Prostate gland (tissue), 2 donors: ENCODE data around the gene GGT5. TPM values are rescaled to one million over a fixed set of nuclear protein-coding genes. Genes with fewer than 3 reads are reported as not detected.
"Not testable (repeated sequence)": the region's sequence is repeated elsewhere in the genome, so short reads cannot be mapped to it uniquely, and the experiment has no call there.

ENCODE experiments used
- DNase-seq: peaks from one replicate; pipeline ENCODE4 v3.0.0-alpha.2; 2019; ENCODE audit warnings: low spot score
- H3K27ac ChIP-seq, 2 donors: fragments of 200-600 bp; sonication (generic); 2 replicates each; pipeline ENCODE4 v1.5.1; 2017 to 2019
- H3K27me3 ChIP-seq: fragments of 200-600 bp; sonication (generic); replicated peaks from 2 replicates; pipeline ENCODE4 v1.5.1; 2019; ENCODE audit not compliant: insufficient read depth
- H3K36me3 ChIP-seq, 2 donors: fragments of 200-600 bp; sonication (generic); 1 replicate in 1 of 2; 2 replicates in 1 of 2; pipeline versions ENCODE4 v1.5.1 to v1.8.1; 2017 to 2019
- H3K4me1 ChIP-seq: fragments of 200-600 bp; sonication (generic); replicated peaks from 2 replicates; pipeline ENCODE4 v1.5.1; 2019
- H3K4me3 ChIP-seq, 2 donors: fragments of 200-600 bp; sonication (generic); 2 replicates each; pipeline ENCODE4 v1.5.1; 2017 to 2019
- H3K9me3 ChIP-seq: fragments of 200-600 bp; sonication (generic); 2 replicates; pipeline ENCODE4 v1.5.1; 2017
- POLR2A ChIP-seq: fragments of 450-650 bp; IDR thresholded peaks from one replicate; pipeline ENCODE4 v1.6.1; 2016; ENCODE audit warnings: antibody characterized with exemption, mild to moderate bottlenecking
- POLR2AphosphoS5 ChIP-seq: sonication (generic); formaldehyde crosslinking; IDR thresholded peaks from one replicate; pipeline ENCODE4 v1.6.1; 2017; ENCODE audit warnings: antibody characterized with exemption
- WGBS: methylation state at CpG from one replicate; pipeline ENCODE4 v1.1.5; 2018; 5-methylcytosine and 5-hydroxymethylcytosine counted together
- intact Hi-C: fragments of 100-400 bp; cut with DNase I; formaldehyde crosslinking; loops from one replicate; pipeline ENCODE4 v1.14.2; 2022
- total RNA-seq, 2 donors: library from RNA; depleted of rRNA; stranded (reverse); fragments of >200 nt; gene quantifications; one replicate each; pipeline ENCODE4 v1.1.0, GENCODE V29; 2016
- TF ChIP-seq, protein P1 (sequence below), 4 experiments: fragments of 200-600 bp in 2 of 4; fragments of 450-650 bp in 2 of 4; sonication (generic) in 2 of 4; IDR thresholded peaks; 1 replicate in 3 of 4; 2 replicates in 1 of 4; pipeline ENCODE4 v1.5.1; 2016 to 2019; ENCODE audit warnings: antibody characterized with exemption in 4 of 4, mild to moderate bottlenecking in 2 of 4, moderate library complexity in 2 of 4

GGT5 gene, protein sequence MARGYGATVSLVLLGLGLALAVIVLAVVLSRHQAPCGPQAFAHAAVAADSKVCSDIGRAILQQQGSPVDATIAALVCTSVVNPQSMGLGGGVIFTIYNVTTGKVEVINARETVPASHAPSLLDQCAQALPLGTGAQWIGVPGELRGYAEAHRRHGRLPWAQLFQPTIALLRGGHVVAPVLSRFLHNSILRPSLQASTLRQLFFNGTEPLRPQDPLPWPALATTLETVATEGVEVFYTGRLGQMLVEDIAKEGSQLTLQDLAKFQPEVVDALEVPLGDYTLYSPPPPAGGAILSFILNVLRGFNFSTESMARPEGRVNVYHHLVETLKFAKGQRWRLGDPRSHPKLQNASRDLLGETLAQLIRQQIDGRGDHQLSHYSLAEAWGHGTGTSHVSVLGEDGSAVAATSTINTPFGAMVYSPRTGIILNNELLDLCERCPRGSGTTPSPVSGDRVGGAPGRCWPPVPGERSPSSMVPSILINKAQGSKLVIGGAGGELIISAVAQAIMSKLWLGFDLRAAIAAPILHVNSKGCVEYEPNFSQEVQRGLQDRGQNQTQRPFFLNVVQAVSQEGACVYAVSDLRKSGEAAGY
- total RNA-seq: 10 to 100 TPM; 19.2 to 39.7 TPM

GRCh38 chr22:24245030-24245431, at the start of gene GGT5:
TSS of gene GGT5 (minus strand) at chr22:24245082. CDS start at chr22:24244725, 357 bp downstream.
- H3K27me3 ChIP-seq, H3K4me1 ChIP-seq, intact Hi-C loops, H3K9me3 ChIP-seq, DNase-seq, H3K36me3 ChIP-seq: not testable (repeated sequence)
- Histone ChIP-seq H3K4me3 (peak within 1 kb of the TSS in 1 of 2 donors; percentile 16), H3K27ac (peak within 1 kb of the TSS; percentile 75 to 77)
- WGBS: 21% methylated on average over 12 of the region's 12 CpGs

- peak; percentile 26 for TF ChIP-seq POLR2AphosphoS5
- H3K36me3 ChIP-seq, H3K4me3 ChIP-seq, H3K9me3 ChIP-seq, H3K27me3 ChIP-seq, intact Hi-C loops, DNase-seq: not testable (repeated sequence)
- peaks cover 22% of the 10 kb centered on the region for H3K4me1 ChIP-seq
- 53% methylated on average over 3 of the region's 3 CpGs for WGBS
- peak overlapping the region; percentile 24 to 49 for H3K27ac ChIP-seq
Observed at GRCh38 chr22:24292202-24292830, 47.4 kb upstream of the GGT5 start.

DNA sequence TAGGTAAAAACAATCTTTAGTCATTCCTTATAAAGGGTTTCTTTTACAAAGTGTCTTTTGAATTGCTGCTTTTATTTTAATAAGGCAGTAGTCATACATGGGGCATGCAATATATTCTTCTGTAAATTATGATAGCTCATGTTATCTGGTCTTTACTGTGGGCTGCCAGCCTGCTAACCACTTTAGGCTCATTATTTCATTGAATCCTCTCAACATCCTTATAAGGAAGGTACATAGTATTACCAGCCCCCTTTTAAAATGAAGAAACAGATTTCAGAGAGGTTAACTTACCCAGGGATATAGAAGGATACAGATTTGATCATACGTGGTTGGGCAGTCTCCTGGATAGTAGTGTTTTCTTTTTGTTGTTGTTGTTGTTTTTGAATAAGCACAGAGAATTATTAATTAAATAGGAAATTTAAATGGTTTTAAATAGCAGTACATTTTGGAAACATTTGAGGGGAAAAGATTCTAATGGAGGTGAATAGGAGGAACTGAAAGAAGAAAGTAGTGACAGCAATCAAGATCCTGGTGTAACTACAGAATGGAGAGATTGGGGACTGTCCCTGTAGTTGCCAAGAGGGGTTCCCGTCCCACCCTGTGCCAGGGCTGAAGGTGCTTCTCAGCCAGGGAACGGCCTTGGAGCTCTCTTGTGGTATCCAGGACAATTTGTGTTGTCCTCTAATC, 46.8 kb upstream of the GGT5 start:
- TF ChIP-seq POLR2A: no peak
- TF ChIP-seq, protein P1, sequence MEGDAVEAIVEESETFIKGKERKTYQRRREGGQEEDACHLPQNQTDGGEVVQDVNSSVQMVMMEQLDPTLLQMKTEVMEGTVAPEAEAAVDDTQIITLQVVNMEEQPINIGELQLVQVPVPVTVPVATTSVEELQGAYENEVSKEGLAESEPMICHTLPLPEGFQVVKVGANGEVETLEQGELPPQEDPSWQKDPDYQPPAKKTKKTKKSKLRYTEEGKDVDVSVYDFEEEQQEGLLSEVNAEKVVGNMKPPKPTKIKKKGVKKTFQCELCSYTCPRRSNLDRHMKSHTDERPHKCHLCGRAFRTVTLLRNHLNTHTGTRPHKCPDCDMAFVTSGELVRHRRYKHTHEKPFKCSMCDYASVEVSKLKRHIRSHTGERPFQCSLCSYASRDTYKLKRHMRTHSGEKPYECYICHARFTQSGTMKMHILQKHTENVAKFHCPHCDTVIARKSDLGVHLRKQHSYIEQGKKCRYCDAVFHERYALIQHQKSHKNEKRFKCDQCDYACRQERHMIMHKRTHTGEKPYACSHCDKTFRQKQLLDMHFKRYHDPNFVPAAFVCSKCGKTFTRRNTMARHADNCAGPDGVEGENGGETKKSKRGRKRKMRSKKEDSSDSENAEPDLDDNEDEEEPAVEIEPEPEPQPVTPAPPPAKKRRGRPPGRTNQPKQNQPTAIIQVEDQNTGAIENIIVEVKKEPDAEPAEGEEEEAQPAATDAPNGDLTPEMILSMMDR (IDR thresholded peaks at IDR 0.05): no peak
- TF ChIP-seq POLR2AphosphoS5: no peak
- WGBS: 63% methylated on average over 3 of the region's 3 CpGs
- Histone ChIP-seq H3K36me3 (no peaks in the 10 kb centered on the region), H3K9me3 (no peaks in the 10 kb centered on the region), H3K4me1 (peaks cover 22% of the 10 kb centered on the region), H3K27me3 (no peaks in the 10 kb centered on the region), H3K27ac (peak overlapping the region; percentile 47 to 49), H3K4me3 (no peak overlapping the region)
- intact Hi-C loops: no loop called here
- no peak for DNase-seq

GRCh38 chr22:24290459-24290858, 45.6 kb upstream of the GGT5 start:
- Histone ChIP-seq H3K9me3 (no peaks in the 10 kb centered on the region), H3K36me3 (no peaks in the 10 kb centered on the region), H3K27ac (peak overlapping the region; percentile 47 to 49), H3K4me1 (peaks cover 22% of the 10 kb centered on the region), H3K4me3 (no peak overlapping the region), H3K27me3 (no peaks in the 10 kb centered on the region)
- TF ChIP-seq POLR2A (no peak), POLR2AphosphoS5 (no peak)
- TF ChIP-seq, protein P1 (IDR thresholded peaks at IDR 0.05): no peak
- intact Hi-C loops: no loop called here
- no peak for DNase-seq

- Histone ChIP-seq H3K27me3 (no peaks in the 10 kb centered on the region), H3K36me3 (no peaks in the 10 kb centered on the region), H3K27ac (peak overlapping the region; percentile 47 to 49), H3K4me1 (peaks cover 22% of the 10 kb centered on the region), H3K9me3 (no peaks in the 10 kb centered on the region), H3K4me3 (no peak overlapping the region)
- 10% methylated on average over 4 of the region's 4 CpGs for WGBS
- intact Hi-C loops: loop anchor here (10.0 kb wide), 1 partner anchor 125 kb away; no protein-coding TSS in a partner anchor
- no peak for DNase-seq
- TF ChIP-seq POLR2AphosphoS5 (no peak), POLR2A (no peak)
- TF ChIP-seq, protein P1 (IDR thresholded peaks at IDR 0.05): no peak
Observed at GRCh38 chr22:24289741-24290163, 44.9 kb upstream of the GGT5 start.
